Jurkat, Clone E6-1 (cell line): Measurements from ENCODE around the gene PRAMEF17. TPM values are rescaled to one million over a fixed set of nuclear protein-coding genes. Genes with fewer than 3 reads are reported as not detected.
"Not testable (repeated sequence)": the region's sequence is repeated elsewhere in the genome, so short reads cannot be mapped to it uniquely, and the experiment has no call there.

Experiments
- DNase-seq: peaks from one replicate; pipeline ENCODE4 v3.0.0-alpha.2; 2011; ENCODE audit warnings: low read depth, low spot score
- H3K4me3 ChIP-seq: 2 replicates; pipeline ENCODE4 v1.5.1; 2011; ENCODE audit warnings: mild to moderate bottlenecking, low read length, control low read depth, moderate library complexity
- polyA plus RNA-seq: library from polyadenylated mRNA; unstranded; fragments of >200 nt; gene quantifications from one replicate; pipeline ENCODE4 v1.2.1, GENCODE V29; 2012; ENCODE audit warnings: missing spikeins; ENCODE audit not compliant: insufficient read length, insufficient read depth

PRAMEF17 gene, protein sequence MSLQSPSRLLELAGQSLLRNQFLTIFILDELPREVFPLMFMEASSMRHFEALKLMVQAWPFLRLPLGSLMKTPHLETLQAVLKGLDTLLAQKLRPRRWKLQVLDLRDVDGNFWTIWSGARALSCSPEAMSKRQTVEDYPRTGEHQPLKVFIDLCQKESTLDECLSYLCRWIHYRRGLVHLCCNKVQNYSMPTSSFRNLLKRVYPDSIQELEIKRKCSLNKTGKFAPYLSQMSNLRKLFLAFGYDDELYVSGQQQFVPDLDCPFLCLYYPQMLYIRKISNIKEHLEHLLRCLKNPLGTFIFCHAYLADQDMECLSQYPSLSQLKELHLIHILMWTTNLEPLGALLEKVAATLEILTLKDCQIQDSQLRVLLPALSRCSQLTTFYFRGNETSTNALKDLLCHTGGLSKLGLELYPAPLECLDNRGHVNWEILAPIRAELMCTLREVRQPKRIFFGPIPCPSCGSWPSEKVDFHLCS
- polyA plus RNA-seq: not detected

- H3K4me3 ChIP-seq, DNase-seq: not testable (repeated sequence)
Measured at GRCh38 chr1:13389332-13389731, at the start of gene PRAMEF17. Gene PRAMEF17 (plus strand): TSS chr1:13389632. CDS start chr1:13389658, 26 bp downstream.

DNA sequence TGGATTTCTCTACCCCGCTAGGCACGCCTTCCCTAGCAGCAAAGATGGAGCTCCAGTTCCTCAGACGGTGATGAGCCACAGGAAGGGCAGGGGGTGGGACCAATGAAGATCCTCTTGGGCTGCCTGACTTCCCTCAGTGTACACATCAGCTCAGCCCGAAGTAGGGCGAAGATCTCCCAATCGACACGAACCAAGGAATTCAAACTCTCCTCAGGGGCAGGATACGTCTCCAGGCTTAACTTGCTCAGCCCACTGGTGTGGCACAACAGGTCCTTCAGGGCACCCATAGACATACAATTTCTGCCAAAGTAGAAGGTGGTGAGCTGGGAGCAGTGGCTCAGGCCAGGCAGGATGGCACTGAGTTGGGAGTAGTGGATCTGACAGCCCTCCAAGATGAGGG is 46.9 kb upstream of the PRAMEF17 start:
- not testable (repeated sequence) for DNase-seq, H3K4me3 ChIP-seq

GRCh38 chr1:13347034-13347433 is 42.4 kb upstream of the PRAMEF17 start, which contains the start of gene PRAMEF14:
Gene PRAMEF14 (minus strand): TSS chr1:13347134. CDS start chr1:13345314, 1,820 bp downstream.
- not testable (repeated sequence) for DNase-seq, H3K4me3 ChIP-seq

DNA sequence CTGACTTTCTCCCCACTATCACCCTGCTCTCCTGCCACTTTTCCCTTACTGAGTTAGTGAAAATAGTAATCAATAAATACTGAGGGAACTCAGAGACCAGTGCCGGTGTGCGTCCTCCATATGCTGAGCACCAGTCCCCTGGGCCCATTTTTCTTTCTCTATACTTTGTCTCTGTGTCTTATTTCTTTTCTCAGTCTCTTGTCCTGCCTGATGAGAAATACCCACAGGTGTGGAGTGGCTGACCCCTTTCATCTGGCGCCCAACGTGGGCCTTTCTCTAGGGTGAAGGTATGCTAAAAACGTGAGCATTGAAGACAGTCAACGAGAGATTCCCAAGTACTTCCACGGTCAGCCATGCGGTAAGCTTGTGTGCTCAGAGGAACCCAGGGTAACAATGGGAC is 36.0 kb upstream of the PRAMEF17 start:
- not testable (repeated sequence) for H3K4me3 ChIP-seq, DNase-seq

GRCh38 chr1:13354475-13354874 is 35.0 kb upstream of the PRAMEF17 start:
- DNase-seq, H3K4me3 ChIP-seq: not testable (repeated sequence)

DNA sequence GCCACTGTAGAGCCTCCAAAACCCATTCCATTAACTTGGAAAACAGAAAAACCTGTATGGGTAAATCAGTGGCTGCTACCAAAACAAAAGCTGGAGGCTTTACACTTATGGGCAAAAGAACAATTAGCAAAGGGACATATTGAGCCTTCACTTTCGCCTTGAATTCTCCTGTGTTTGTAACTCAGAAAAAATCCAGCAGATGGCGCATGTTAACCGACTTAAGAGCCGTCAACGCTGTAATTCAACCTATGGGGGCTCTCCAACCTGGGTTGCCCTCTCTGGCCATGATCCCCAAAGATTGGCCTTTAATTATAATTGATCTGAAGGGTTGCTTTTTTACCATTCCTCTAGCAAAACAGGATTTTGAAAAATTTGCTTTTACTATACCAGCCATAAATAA is 32.7 kb upstream of the PRAMEF17 start:
- not testable (repeated sequence) for H3K4me3 ChIP-seq
- DNase-seq: peak; percentile 70

GRCh38 chr1:13362364-13362763 is 27.1 kb upstream of the PRAMEF17 start:
- not testable (repeated sequence) for DNase-seq, H3K4me3 ChIP-seq

- not testable (repeated sequence) for DNase-seq, H3K4me3 ChIP-seq
Measured at GRCh38 chr1:13364928-13365327, 24.5 kb upstream of the PRAMEF17 start.

- not testable (repeated sequence) for DNase-seq, H3K4me3 ChIP-seq
Measured at GRCh38 chr1:13366536-13366935, 22.9 kb upstream of the PRAMEF17 start.

DNA sequence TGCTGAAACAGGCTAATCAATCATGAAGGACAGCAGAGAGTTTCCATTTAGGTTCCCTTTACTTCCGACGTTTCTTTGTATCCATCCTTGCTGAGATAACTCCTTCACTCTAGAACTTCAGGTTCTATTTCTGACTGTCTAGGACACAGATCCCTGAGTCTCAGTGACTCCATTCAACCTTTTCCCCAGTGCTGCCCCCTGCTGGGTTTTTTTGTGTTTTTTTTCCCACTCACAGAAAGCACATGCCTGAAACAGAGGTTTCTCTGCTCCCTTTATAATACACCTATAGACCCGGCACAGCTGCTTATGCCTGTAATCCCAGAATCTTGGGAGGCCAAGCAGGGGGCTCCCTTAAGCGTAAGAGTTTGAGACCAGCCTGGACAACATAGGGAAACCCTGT is 20.9 kb upstream of the PRAMEF17 start:
- peak; percentile 32 for DNase-seq
- H3K4me3 ChIP-seq: not testable (repeated sequence)

GRCh38 chr1:13378983-13379382 is 10.4 kb upstream of the PRAMEF17 start:
- not testable (repeated sequence) for H3K4me3 ChIP-seq, DNase-seq

GRCh38 chr1:13380380-13380779 is 9.1 kb upstream of the PRAMEF17 start:
- H3K4me3 ChIP-seq: not testable (repeated sequence)

GRCh38 chr1:13393004-13393403 is 3.6 kb downstream of the PRAMEF17 start:
- not testable (repeated sequence) for DNase-seq

More at GRCh38 chr1:13380380-13380779, 9.1 kb upstream of the PRAMEF17 start:
- not testable (repeated sequence) for DNase-seq

DNA sequence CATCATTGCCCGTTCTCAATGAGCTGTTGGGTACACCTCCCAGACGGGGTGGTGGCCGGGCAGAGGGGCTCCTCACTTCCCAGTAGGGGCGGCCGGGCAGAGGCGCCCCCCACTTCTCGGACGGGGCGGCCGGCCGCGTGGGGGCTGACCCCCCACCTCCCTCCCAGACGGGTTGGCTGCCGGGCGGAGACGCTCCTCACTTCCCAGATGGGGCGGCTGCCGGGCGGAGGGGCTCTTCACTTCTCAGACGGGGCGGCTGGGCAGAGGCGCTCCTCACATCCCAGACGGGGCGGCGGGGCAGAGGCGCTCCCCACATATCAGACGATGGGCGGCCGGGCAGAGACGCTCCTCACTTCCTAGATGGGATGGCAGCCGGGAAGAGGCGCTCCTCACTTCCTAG is 5.3 kb downstream of the PRAMEF17 start:
- DNase-seq, H3K4me3 ChIP-seq: not testable (repeated sequence)

More at GRCh38 chr1:13393004-13393403, 3.6 kb downstream of the PRAMEF17 start:
- H3K4me3 ChIP-seq: not testable (repeated sequence)

DNA sequence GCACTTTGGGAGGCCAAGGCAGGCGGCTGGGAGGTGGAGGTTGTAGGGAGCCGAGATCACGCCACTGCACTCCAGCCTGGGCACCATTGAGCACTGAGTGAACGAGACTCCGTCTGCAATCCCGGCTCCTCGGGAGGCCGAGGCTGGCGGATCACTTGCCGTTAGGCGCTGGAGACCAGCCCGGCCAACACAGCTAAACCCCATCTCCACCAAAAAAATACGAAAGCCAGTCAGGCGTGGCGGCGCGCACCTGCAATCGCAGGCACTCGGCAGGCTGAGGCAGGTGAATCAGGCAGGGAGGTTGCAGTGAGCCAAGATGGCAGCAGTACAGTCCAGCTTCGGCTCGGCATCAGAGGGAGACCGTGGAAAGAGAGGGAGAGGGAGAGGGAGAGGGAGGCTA is 5.9 kb downstream of the PRAMEF17 start:
- H3K4me3 ChIP-seq, DNase-seq: not testable (repeated sequence)

DNA sequence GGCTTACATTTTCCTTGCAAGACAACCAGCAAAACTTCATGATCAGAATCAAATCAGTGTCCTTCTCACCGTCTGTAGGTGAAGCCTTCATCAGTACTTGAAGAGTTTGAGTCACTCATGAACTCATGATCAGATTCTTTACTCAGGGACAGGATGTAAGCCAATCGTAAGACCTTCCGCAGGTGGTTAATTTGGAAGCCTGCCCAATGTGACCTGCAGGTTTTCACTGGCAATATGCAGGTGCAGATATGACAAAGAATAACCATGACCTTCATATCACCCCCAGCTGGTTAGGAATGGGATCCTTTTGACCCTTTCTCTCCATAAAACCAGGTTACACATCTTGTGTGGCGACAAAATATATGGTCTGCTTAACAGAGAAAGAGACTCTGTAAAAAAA is 18.4 kb downstream of the PRAMEF17 start:
- no peak for DNase-seq
- H3K4me3 ChIP-seq: no peak overlapping the region

DNA sequence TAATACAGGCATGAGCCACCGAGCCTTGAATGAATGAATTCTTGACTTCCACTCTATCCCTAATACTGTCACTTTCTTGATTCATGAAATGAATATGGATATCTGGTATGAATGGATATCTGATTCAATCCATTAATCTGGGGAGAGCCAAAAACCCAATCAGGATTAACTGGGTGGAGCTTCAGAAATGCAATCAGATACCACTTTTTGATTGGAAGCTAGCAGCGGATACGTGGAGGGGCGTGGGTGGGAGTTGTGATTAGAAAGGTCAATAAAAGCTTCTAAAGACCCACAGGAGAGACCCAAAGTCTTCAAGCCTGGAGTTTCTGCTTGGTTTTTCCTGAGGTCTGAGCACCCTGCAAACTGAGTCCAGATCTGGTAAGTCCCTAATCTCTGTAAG is 20.7 kb downstream of the PRAMEF17 start, which contains the start of gene PRAMEF20:
Gene PRAMEF20, plus strand, starts transcription at position 301 of the 400 bp plus-strand sequence. CDS start 5,905 bp downstream, outside the sequence.
- DNase-seq, H3K4me3 ChIP-seq: not testable (repeated sequence)

DNA sequence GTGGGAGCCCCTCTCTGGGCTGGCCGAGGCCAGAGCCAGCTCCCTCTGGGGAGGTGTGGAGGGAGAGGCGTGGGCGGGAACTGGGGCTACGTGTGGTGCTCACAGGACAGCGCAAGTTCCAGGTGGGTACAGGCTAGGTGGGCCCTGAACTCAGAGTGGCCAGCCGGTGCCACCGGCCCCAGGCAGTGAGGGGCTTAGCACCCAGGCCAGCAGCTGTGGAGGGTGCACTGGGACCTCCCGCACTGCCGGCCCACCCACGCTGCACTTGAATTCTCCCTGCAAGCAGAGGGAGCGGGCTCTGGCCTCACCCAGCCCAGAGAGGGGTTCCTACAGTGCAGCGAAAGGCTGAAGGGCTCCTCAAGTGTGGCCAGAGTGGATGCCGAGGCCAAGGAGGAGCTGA is 41.1 kb downstream of the PRAMEF17 start:
- DNase-seq: no peak
- no peak overlapping the region for H3K4me3 ChIP-seq

DNA sequence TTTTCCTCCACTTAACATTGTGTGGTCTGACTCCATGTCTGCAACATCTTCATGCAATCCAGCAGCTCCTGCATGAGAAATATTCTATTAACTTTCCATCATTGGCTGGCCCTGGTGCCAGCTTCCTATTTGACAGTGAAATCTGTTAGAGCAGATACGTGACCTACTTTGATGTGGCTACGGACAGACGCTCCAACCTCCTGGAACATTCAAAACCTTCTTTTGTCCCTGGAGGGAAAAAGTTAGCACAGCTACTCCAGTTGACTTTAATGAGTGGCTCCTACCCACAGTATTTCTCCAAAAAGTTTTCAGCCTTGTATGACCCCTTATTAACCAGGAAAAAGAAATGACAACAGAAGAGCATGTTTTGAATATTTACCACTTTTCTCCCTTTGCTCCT is 42.8 kb downstream of the PRAMEF17 start:
- no peak for DNase-seq
- no peak overlapping the region for H3K4me3 ChIP-seq

- not testable (repeated sequence) for DNase-seq, H3K4me3 ChIP-seq
Measured at GRCh38 chr1:13433694-13434358, 44.4 kb downstream of the PRAMEF17 start.
